GM12864 (cell line): Measurements from ENCODE around the gene ST6GALNAC3.

Source experiments
- DNase-seq: peaks from one replicate; pipeline ENCODE4 v3.0.0-alpha.2; 2011; ENCODE audit warnings: low read depth
- H3K4me3 ChIP-seq: 2 replicates; pipeline ENCODE4 v1.5.1; 2011; ENCODE audit warnings: mild to moderate bottlenecking, low read depth, low read length, control low read depth
- CTCF ChIP-seq: IDR thresholded peaks from 2 replicates; pipeline ENCODE4 v1.5.1; 2011; ENCODE audit warnings: low read depth, mild to moderate bottlenecking, moderate library complexity, low read length, control low read depth, inconsistent platforms; ENCODE audit errors: missing control alignments

ST6GALNAC3 gene

DNA sequence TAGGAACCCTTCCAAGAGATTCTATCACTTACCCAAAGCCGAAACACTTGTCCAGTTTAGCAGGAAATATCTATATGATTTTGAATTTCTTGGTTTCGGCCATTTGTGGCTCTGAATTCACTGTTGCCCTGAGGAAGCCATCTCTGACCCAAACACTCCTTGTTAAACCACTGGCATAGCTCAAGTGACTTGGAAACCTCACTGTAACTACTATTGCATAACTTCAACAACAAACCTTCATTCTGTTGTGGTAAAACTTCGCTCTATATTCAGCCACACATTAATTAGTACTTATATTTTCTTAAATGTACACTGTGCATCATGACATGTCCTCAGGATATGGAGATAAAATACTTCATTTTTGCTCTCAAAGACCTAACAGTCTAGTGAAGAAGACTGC is 63.2 kb downstream of the ST6GALNAC3 start:
- no peak for TF ChIP-seq CTCF
- no peak for DNase-seq
- no peak overlapping the region for H3K4me3 ChIP-seq

DNA sequence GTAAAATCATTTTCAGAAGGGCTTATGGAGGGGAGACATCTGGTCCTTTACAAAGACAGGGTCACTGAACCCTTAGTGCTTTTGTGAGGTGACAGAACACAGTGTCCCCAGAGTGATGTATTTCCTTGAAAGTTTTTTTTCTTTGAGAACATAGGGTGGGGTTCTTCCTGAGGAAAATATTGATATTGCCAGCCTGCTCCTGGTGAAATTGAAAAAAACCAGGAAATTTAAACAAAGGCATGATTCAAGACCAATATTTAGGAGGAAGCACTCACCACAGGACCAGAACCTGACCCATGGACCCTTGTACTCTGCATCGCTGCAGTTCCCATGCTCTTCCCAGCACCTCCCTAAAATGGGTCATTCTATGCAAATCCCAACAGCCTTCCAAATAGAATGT is 63.7 kb downstream of the ST6GALNAC3 start:
- no peak for DNase-seq

GRCh38 chr1:76140227-76140626 is 65.7 kb downstream of the ST6GALNAC3 start:
- TF ChIP-seq CTCF, result peak; percentile 7
- DNase-seq, result no peak
- no peak overlapping the region for H3K4me3 ChIP-seq

More for the DNA sequence above, 63.7 kb downstream of the ST6GALNAC3 start:
- TF ChIP-seq CTCF, result no peak
- no peak overlapping the region for H3K4me3 ChIP-seq

DNA sequence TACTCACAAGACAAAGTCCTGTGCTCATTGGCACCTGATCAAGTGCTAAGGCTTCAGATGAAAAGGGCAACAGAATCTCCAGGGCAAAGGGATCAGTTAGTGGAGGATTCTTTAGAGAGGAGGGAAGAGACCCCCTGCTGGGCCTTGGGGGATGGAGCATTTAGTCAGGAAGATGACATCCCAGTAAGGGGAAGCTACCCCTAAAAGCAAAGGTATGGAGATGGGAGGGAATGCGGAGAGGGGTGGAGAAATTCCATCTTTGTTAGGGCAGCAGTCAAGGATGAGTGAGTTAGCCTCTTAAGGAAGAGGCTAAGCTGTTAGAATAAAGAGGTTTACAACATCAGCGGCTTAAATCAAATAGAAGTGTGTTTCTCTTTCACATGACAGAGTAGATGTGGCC is 67.4 kb downstream of the ST6GALNAC3 start:
- TF ChIP-seq CTCF, result no peak
- no peak overlapping the region for H3K4me3 ChIP-seq
- no peak for DNase-seq

GRCh38 chr1:76142771-76143540 is 68.4 kb downstream of the ST6GALNAC3 start:
- no peak overlapping the region for H3K4me3 ChIP-seq
- no peak for DNase-seq
- no peak for TF ChIP-seq CTCF

DNA sequence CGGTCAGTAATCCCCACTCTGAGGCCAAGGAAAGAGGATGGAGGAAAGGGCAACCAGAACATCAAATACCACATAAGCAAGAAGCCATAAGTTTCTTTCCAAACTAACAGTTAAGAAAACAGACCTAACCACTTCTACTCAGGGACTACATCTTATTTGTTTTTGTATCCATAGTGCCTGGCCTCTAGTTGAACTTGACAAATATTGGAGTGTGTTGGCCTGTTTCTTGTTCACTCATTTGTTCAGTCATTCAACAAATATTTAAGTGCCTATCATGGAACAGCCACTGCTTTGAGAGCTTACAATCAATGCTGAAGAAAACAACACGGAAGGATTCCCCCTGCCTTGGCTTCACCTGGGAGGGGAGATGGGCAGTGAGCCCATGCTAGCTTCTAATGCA is 69.7 kb downstream of the ST6GALNAC3 start:
- no peak for TF ChIP-seq CTCF
- DNase-seq, result no peak
- no peak overlapping the region for H3K4me3 ChIP-seq

DNA sequence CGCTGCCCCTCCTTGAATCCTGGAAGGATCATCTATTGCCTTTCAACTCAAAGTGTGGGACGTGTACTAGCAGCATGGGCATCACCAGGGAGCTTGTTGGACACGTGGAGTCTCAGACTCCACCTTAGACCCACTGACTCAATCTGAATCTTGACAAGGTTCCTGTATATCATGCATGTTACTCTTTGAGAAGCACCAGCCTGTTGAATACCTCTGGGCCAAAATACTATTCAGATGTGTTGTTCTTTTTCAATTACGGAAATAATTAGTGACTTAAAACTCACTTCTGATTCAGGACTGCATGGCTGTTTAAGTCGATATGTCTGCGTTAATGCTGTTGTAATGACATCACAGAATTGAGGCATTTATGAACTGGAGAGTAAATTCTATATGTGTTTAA is 70.8 kb downstream of the ST6GALNAC3 start:
- no peak for DNase-seq

More for the DNA sequence above, 70.8 kb downstream of the ST6GALNAC3 start:
- no peak overlapping the region for H3K4me3 ChIP-seq
- TF ChIP-seq CTCF, result no peak
